Subcutaneous adipose tissue (tissue), 4 donors: ENCODE results near the gene IGBP1. TPM values are rescaled to one million over a fixed set of nuclear protein-coding genes. Genes with fewer than 3 reads are reported as not detected.

Experiments used
- CTCF ChIP-seq: fragments of 450-650 bp; IDR thresholded peaks from one replicate; pipeline ENCODE4 v1.5.1; 2016; ENCODE audit warnings: low read depth, mild to moderate bottlenecking, control low read depth, antibody characterized with exemption, moderate library complexity
- total RNA-seq, 4 donors: library from RNA; depleted of rRNA; stranded (reverse); fragments of >200 nt; gene quantifications; one replicate each; pipeline ENCODE4 v1.1.0, GENCODE V29; 2016

The IGBP1 gene
- total RNA-seq, 4 donors from 2014 or later = 55.8 to 86.7 (median 74.6) TPM

- TF ChIP-seq CTCF = no peak
Observed at GRCh38 chrX:70171624-70172023, 38.4 kb downstream of the IGBP1 start.

- no peak for TF ChIP-seq CTCF
Observed at GRCh38 chrX:70172221-70172620, 39.0 kb downstream of the IGBP1 start.

- TF ChIP-seq CTCF = no peak
Observed at GRCh38 chrX:70172964-70173363, 39.7 kb downstream of the IGBP1 start.

- no peak for TF ChIP-seq CTCF
Observed at GRCh38 chrX:70174754-70175153, 41.5 kb downstream of the IGBP1 start.

- no peak for TF ChIP-seq CTCF
Observed at GRCh38 chrX:70175338-70175737, 42.1 kb downstream of the IGBP1 start.

GRCh38 chrX:70176938-70177533 lies 43.8 kb downstream of the IGBP1 start, which contains the start of gene DGAT2L6:
Gene DGAT2L6 (plus strand): TSS chrX:70177483. CDS start chrX:70177583, 100 bp downstream.
- TF ChIP-seq CTCF = no peak

GRCh38 chrX:70183091-70183490 lies 49.8 kb downstream of the IGBP1 start:
- TF ChIP-seq CTCF = no peak
